Mesenchymal stem cell (in vitro differentiated cells and primary cell): Measurements from ENCODE around the gene SMURF1.

Experiments
- DNase-seq: peaks from one replicate; pipeline ENCODE4 v3.0.0-alpha.2; 2013
- H2AFZ ChIP-seq: one replicate; pipeline ENCODE4 v1.6.1; 2013; ENCODE audit warnings: low read depth, mild to moderate bottlenecking, control low read depth, inconsistent platforms, low read length, moderate library complexity
- H2AK5ac ChIP-seq: 2 replicates; pipeline ENCODE4 v1.6.1; 2013; ENCODE audit warnings: low read length, moderate library complexity, mild to moderate bottlenecking, inconsistent platforms; ENCODE audit not compliant: severe bottlenecking
- H2BK120ac ChIP-seq: one replicate; pipeline ENCODE4 v1.6.1; 2013; ENCODE audit warnings: low read depth, mild to moderate bottlenecking, inconsistent platforms, low read length, moderate library complexity
- H2BK12ac ChIP-seq, 2 experiments: one replicate each; pipeline ENCODE4 v1.6.1; 2013; ENCODE audit warnings: inconsistent platforms in 2 of 2, low read length in 2 of 2, mild to moderate bottlenecking in 2 of 2, moderate library complexity in 2 of 2, control low read depth in 1 of 2
- H2BK15ac ChIP-seq: one replicate; pipeline ENCODE4 v1.6.1; 2013; ENCODE audit warnings: mild to moderate bottlenecking, low read depth, inconsistent platforms; ENCODE audit not compliant: poor library complexity, severe bottlenecking
- H2BK5ac ChIP-seq: 2 replicates; pipeline ENCODE4 v1.6.1; 2013; ENCODE audit warnings: low read depth, mild to moderate bottlenecking, low read length, control low read depth, inconsistent platforms; ENCODE audit not compliant: poor library complexity, severe bottlenecking
- H3K14ac ChIP-seq, 2 experiments: one replicate each; pipeline ENCODE4 v1.6.1; 2013; ENCODE audit warnings: inconsistent platforms in 2 of 2, low read length in 2 of 2, control low read depth in 1 of 2, mild to moderate bottlenecking in 1 of 2, moderate library complexity in 1 of 2
- H3K18ac ChIP-seq, 2 experiments: one replicate each; pipeline ENCODE4 v1.6.1; 2013; ENCODE audit warnings: inconsistent platforms in 2 of 2, low read length in 2 of 2, control low read depth in 1 of 2, low read depth in 1 of 2, mild to moderate bottlenecking in 1 of 2
- H3K23ac ChIP-seq, 2 experiments: one replicate each; pipeline ENCODE4 v1.6.1; 2013; ENCODE audit warnings: inconsistent platforms in 2 of 2, low read length in 2 of 2, mild to moderate bottlenecking in 2 of 2, moderate library complexity in 2 of 2, control low read depth in 1 of 2
- H3K27ac ChIP-seq: 2 replicates; pipeline ENCODE4 v1.5.1; 2013; ENCODE audit warnings: mild to moderate bottlenecking, moderate library complexity, low read length, control low read depth, inconsistent platforms; ENCODE audit not compliant: poor library complexity, severe bottlenecking
- H3K27me3 ChIP-seq, 2 experiments: 2 replicates each; pipeline versions ENCODE4 v1.6.1 to v1.7.0; 2013; ENCODE audit warnings: low read length in 2 of 2, mild to moderate bottlenecking in 2 of 2, moderate library complexity in 2 of 2, control low read depth in 1 of 2, inconsistent platforms in 1 of 2; ENCODE audit not compliant: control insufficient read depth in 1 of 2, insufficient read depth in 1 of 2
- H3K36me3 ChIP-seq, 2 experiments: 2 replicates each; pipeline versions ENCODE4 v1.6.1 to v1.7.0; 2013; ENCODE audit warnings: low read length in 2 of 2, control low read depth in 1 of 2, inconsistent platforms in 1 of 2, low read depth in 1 of 2, mild to moderate bottlenecking in 1 of 2; ENCODE audit not compliant: insufficient read depth in 2 of 2, control insufficient read depth in 1 of 2
- H3K4ac ChIP-seq, 2 experiments: one replicate each; pipeline ENCODE4 v1.6.1; 2013; ENCODE audit warnings: inconsistent platforms in 2 of 2, low read length in 2 of 2, mild to moderate bottlenecking in 2 of 2, moderate library complexity in 2 of 2, control low read depth in 1 of 2, low read depth in 1 of 2
- H3K4me1 ChIP-seq: 2 replicates; pipeline ENCODE4 v1.6.1; 2013; ENCODE audit warnings: low read depth, low read length, control low read depth; ENCODE audit not compliant: control insufficient read depth, insufficient read depth
- H3K4me2 ChIP-seq: 2 replicates; pipeline ENCODE4 v1.6.1; 2013; ENCODE audit warnings: low read length, mild to moderate bottlenecking, inconsistent platforms; ENCODE audit not compliant: poor library complexity, severe bottlenecking
- H3K4me3 ChIP-seq, 2 experiments: 2 replicates each; pipeline versions ENCODE4 v1.5.1 to v1.7.0; 2013; ENCODE audit warnings: low read length in 2 of 2, mild to moderate bottlenecking in 2 of 2, control low read depth in 1 of 2, low read depth in 1 of 2; ENCODE audit not compliant: insufficient read depth in 1 of 2
- H3K79me1 ChIP-seq: replicated peaks from 2 replicates; pipeline ENCODE4 v1.6.1; 2013; ENCODE audit warnings: mild to moderate bottlenecking, control low read depth, low read length, inconsistent platforms; ENCODE audit not compliant: poor library complexity, severe bottlenecking
- H3K9ac ChIP-seq: 2 replicates; pipeline ENCODE4 v1.7.0; 2013; ENCODE audit warnings: mild to moderate bottlenecking, low read length, moderate library complexity
- H3K9me3 ChIP-seq: 2 replicates; pipeline ENCODE4 v1.7.0; 2013; ENCODE audit warnings: mild to moderate bottlenecking, low read length; ENCODE audit not compliant: control insufficient read depth
- H4K8ac ChIP-seq: one replicate; pipeline ENCODE4 v1.6.1; 2013; ENCODE audit warnings: inconsistent platforms, mild to moderate bottlenecking, low read length, moderate library complexity
- H4K91ac ChIP-seq: one replicate; pipeline ENCODE4 v1.6.1; 2013; ENCODE audit warnings: mild to moderate bottlenecking, low read length, inconsistent platforms
- WGBS: methylation state at CpG from one replicate; pipeline ENCODE4 v1.1.7; 2013; ENCODE audit warnings: mixed read lengths; 5-methylcytosine and 5-hydroxymethylcytosine counted together

Gene SMURF1

DNA sequence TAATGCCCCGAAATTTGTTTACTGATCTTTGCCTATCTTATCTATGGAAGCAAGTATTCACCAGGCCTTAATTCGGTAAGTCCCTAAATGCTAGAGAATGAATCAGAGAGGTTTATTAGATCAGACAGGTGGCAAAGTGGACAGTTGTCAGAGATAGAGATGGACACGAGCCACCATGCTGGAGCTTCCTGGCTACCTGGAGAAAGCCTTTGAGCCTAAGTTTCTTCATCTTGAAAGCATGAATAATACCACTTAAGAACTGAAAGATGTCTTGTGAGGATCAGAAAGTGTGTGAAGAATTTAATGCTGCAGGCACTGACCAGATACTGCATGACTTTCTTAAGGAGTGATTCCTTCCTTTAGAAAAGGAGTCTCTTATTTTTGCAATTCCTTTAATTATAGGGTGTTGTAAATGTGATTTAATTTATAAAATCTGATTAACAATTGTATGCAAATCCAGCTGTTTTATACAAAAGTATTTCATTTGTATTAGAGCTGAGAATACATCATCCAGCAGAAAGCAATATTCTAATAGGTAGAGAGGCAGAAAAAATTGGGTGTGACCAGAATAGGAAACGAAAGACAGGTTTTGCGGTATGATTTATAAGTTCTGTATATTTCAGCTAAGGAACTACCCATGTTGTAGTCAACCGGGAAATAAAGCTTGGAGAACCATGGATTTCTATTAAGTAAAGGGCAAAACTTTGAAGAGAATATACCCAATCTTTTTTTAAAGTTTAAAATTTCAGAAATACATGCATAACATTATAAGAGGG is 82.7 kb downstream of the SMURF1 start:
- Histone ChIP-seq H3K4ac (no peak overlapping the region), H3K9ac (no peak overlapping the region)

DNA sequence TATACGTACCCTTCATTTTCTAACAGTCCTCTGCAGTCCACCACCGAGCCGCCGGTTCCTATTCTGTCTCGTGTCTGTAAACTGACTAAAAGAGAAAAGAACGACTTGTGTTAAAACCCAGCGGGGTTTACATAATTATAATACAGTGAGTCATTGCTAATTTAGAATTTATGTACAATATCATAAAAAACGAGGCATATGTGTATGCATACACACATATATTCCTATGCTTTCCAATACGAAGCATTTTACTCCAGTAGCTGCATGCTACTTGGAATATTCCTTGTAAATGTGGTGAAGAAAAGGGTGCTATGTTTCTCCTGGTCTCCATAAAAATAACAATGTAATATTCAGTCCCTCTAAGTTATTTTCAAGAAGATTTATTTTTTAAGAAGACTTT is 89.1 kb downstream of the SMURF1 start:
- no peaks in the 10 kb centered on the region for H3K4me1 ChIP-seq
- no peak for DNase-seq
- no peak overlapping the region for H2BK12ac ChIP-seq
- H3K9me3 ChIP-seq = no peaks in the 10 kb centered on the region
- peaks cover 45% of the 10 kb centered on the region for H3K79me1 ChIP-seq
- H3K14ac ChIP-seq = no peak overlapping the region
- H3K23ac ChIP-seq = no peak overlapping the region
- 100% methylated on average over 5 of the region's 9 CpGs for WGBS
- H4K91ac ChIP-seq = no peak overlapping the region
- H2BK15ac ChIP-seq = no peak overlapping the region
- no peak overlapping the region for H4K8ac ChIP-seq
- no peak overlapping the region for H3K4me2 ChIP-seq
- peaks cover 42 to 77% of the 10 kb centered on the region in 2 experiments for H3K36me3 ChIP-seq
- no peak overlapping the region for H3K4ac ChIP-seq
- H2BK120ac ChIP-seq = no peak overlapping the region
- no peak overlapping the region for H2AK5ac ChIP-seq
- H2BK5ac ChIP-seq = no peak overlapping the region
- no peak overlapping the region for H3K27ac ChIP-seq
- no peak overlapping the region for H3K18ac ChIP-seq
- no peak overlapping the region for H2AFZ ChIP-seq
- H3K9ac ChIP-seq = no peak overlapping the region
- no peaks in the 10 kb centered on the region for H3K27me3 ChIP-seq
- no peak overlapping the region for H3K4me3 ChIP-seq

More for the DNA sequence above, 82.7 kb downstream of the SMURF1 start:
- WGBS = 96% methylated on average over 5 of the region's 6 CpGs
- Histone ChIP-seq H2AK5ac (no peak overlapping the region), H2BK120ac (no peak overlapping the region), H3K14ac (no peak overlapping the region), H2AFZ (no peak overlapping the region), H3K4me3 (no peak overlapping the region), H3K27me3 (no peaks in the 10 kb centered on the region), H2BK12ac (no peak overlapping the region), H3K4me1 (no peaks in the 10 kb centered on the region), H3K79me1 (peaks cover 30% of the 10 kb centered on the region), H3K18ac (no peak overlapping the region), H3K36me3 (peaks cover 5 to 24% of the 10 kb centered on the region in 2 experiments), H2BK5ac (no peak overlapping the region), H3K23ac (no peak overlapping the region), H3K27ac (no peak overlapping the region), H4K91ac (no peak overlapping the region), H4K8ac (no peak overlapping the region), H3K4me2 (no peak overlapping the region), H3K9me3 (no peaks in the 10 kb centered on the region), H2BK15ac (no peak overlapping the region)
- DNase-seq = no peak

DNA sequence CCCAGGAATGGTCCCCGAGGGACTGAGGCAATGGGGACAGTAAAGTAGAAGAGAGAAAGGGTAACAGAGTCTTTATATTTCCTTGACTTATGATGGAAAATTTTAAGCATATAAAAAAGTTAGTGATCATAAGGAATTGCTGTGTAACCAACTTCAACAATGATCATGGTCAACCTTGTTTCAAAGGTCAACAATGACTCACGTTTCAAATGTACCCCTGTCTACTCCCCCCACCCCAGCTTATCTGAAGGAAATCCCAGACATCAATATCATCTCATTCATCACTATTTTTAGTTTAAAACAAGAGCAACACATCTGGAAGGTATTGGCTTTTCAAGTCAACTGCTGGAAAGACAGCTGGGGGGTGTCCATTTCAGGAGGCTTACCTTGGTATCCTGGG is 92.9 kb downstream of the SMURF1 start:
- no peak overlapping the region for H3K4me3 ChIP-seq
- H2BK5ac ChIP-seq = no peak overlapping the region
- no peak overlapping the region for H4K91ac ChIP-seq
- no peaks in the 10 kb centered on the region for H3K4me1 ChIP-seq
- H2BK12ac ChIP-seq = no peak overlapping the region
- H3K18ac ChIP-seq = no peak overlapping the region
- no peak overlapping the region for H3K4me2 ChIP-seq
- H3K79me1 ChIP-seq = peaks cover 45% of the 10 kb centered on the region
- H2AK5ac ChIP-seq = no peak overlapping the region
- H3K4ac ChIP-seq = no peak overlapping the region
- no peak overlapping the region for H3K27ac ChIP-seq
- no peak overlapping the region for H2BK120ac ChIP-seq
- no peak overlapping the region for H3K14ac ChIP-seq
- peaks cover 61 to 88% of the 10 kb centered on the region in 2 experiments for H3K36me3 ChIP-seq
- no peaks in the 10 kb centered on the region for H3K9me3 ChIP-seq
- no peak overlapping the region for H3K9ac ChIP-seq
- no peak overlapping the region for H2BK15ac ChIP-seq
- DNase-seq = no peak
- no peak overlapping the region for H4K8ac ChIP-seq
- no peak overlapping the region for H2AFZ ChIP-seq
- no peaks in the 10 kb centered on the region for H3K27me3 ChIP-seq
- H3K23ac ChIP-seq = no peak overlapping the region
- 94% methylated on average over 2 of the region's 2 CpGs for WGBS

DNA sequence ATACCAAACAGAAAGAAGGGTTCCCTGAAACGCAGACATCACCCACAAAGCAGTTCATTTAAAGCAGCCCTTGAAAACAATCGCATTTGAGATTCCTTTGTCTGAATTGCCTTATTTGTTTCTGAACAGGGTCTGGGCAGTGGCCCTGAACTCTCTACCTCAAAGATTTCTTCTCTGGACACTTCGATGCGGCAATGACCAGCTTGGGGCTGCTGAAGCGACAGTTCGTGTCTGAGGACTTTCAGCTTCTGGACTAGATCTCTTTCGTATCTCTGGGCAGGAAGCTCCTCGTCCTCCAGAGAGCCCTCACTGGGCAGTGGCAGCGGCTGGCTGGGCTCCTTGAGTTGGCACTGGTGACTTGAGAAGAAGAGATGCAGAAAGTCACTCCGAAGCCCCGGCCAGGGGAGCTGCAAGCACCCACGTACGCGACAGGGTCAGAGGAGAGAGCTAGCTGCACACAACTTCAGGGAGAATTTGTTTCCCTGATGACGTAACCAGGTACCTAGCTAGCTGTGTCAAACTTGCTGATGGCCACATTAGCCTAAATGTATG is 96.3 kb downstream of the SMURF1 start:
- Histone ChIP-seq H3K27ac (no peak overlapping the region), H3K36me3 (peaks cover 55 to 91% of the 10 kb centered on the region in 2 experiments), H3K27me3 (no peaks in the 10 kb centered on the region), H3K79me1 (peaks cover 46% of the 10 kb centered on the region), H3K4ac (no peak overlapping the region), H3K9me3 (no peaks in the 10 kb centered on the region), H4K8ac (no peak overlapping the region), H3K4me3 (no peak overlapping the region), H2BK15ac (no peak overlapping the region), H2AFZ (no peak overlapping the region), H3K14ac (no peak overlapping the region), H3K9ac (no peak overlapping the region), H2BK120ac (no peak overlapping the region), H3K18ac (no peak overlapping the region), H3K4me2 (no peak overlapping the region), H4K91ac (no peak overlapping the region), H3K4me1 (no peaks in the 10 kb centered on the region), H2BK5ac (no peak overlapping the region), H2AK5ac (no peak overlapping the region), H3K23ac (no peak overlapping the region), H2BK12ac (no peak overlapping the region)
- DNase-seq = no peak
- WGBS = 96% methylated on average over 15 of the region's 15 CpGs
